Loucy (cell line): ENCODE results near the gene NARF.

ENCODE experiments used
- EZH2phosphoT487 ChIP-seq: fragments of 200-600 bp; IDR thresholded peaks from 2 replicates; pipeline ENCODE4 v1.6.1; 2018; ENCODE audit warnings: antibody characterized with exemption, mild to moderate bottlenecking, moderate library complexity, borderline replicate concordance
- TF ChIP-seq, protein P1 (sequence below): fragments of 200-600 bp; sonication (generic); conservative IDR thresholded peaks from 2 replicates; pipeline ENCODE4 v1.5.1; 2014; ENCODE audit warnings: mild to moderate bottlenecking, antibody characterized with exemption, low read length

DNA sequence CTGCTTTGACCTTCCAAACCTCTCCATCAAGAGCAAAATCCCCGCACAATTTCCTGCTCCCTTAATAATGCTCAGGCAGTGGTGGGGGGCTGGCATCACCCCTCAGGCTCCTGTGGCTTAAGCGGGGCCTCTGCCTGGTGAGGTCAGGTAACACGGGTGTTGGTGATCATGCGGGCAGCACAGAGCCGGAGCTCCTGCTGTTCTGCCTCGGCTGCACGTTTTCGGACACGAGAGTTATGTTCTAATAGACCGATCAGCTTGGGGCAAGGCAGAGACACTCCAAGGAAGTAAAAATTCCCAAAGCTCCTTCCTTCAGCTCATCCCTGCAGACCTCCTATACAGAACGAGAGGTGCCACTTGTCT is 6.0 kb downstream of the NARF start:
- TF ChIP-seq, protein P1, sequence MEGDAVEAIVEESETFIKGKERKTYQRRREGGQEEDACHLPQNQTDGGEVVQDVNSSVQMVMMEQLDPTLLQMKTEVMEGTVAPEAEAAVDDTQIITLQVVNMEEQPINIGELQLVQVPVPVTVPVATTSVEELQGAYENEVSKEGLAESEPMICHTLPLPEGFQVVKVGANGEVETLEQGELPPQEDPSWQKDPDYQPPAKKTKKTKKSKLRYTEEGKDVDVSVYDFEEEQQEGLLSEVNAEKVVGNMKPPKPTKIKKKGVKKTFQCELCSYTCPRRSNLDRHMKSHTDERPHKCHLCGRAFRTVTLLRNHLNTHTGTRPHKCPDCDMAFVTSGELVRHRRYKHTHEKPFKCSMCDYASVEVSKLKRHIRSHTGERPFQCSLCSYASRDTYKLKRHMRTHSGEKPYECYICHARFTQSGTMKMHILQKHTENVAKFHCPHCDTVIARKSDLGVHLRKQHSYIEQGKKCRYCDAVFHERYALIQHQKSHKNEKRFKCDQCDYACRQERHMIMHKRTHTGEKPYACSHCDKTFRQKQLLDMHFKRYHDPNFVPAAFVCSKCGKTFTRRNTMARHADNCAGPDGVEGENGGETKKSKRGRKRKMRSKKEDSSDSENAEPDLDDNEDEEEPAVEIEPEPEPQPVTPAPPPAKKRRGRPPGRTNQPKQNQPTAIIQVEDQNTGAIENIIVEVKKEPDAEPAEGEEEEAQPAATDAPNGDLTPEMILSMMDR, result no peak
- TF ChIP-seq EZH2phosphoT487, result no peak
